ENCODE data around the gene HAPSTR1. TPM values are rescaled to one million over a fixed set of nuclear protein-coding genes. Genes with fewer than 3 reads are reported as not detected.

Gene HAPSTR1
- total RNA-seq, 2 donors from 2014 or later = 36.1 to 38.6 TPM

DNA sequence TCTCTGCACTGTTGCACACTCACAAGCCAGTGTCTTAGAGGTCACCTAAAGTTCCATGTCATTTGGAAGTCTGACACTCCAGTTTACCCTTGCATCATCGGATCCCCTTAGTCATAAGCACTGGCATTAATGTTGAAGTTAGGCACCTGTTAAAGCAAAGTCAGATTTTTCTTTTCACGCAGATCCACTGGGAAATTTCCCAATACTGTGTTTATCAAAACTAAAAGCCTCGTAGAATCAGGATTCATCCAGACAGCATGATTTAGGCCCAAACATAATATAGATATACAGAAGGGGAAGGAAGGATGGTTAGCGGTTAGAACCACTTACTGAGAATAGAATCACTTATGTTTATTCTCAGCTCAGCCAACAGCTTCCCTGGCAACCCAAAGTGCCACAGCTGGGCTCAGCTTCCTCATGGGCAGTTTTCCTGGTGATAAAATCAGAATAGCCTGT lies 30.1 kb upstream of the HAPSTR1 start:
- TF ChIP-seq, protein P1, sequence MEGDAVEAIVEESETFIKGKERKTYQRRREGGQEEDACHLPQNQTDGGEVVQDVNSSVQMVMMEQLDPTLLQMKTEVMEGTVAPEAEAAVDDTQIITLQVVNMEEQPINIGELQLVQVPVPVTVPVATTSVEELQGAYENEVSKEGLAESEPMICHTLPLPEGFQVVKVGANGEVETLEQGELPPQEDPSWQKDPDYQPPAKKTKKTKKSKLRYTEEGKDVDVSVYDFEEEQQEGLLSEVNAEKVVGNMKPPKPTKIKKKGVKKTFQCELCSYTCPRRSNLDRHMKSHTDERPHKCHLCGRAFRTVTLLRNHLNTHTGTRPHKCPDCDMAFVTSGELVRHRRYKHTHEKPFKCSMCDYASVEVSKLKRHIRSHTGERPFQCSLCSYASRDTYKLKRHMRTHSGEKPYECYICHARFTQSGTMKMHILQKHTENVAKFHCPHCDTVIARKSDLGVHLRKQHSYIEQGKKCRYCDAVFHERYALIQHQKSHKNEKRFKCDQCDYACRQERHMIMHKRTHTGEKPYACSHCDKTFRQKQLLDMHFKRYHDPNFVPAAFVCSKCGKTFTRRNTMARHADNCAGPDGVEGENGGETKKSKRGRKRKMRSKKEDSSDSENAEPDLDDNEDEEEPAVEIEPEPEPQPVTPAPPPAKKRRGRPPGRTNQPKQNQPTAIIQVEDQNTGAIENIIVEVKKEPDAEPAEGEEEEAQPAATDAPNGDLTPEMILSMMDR (IDR thresholded peaks at IDR 0.05) = no peak
- Histone ChIP-seq H3K9me3 (no peaks in the 10 kb centered on the region), H3K4me1 (peaks cover 0 to 18% of the 10 kb centered on the region in 2 donors), H3K27me3 (no peaks in the 10 kb centered on the region), H3K27ac (peak overlapping the region; percentile 46 to 60), H3K4me3 (no peak overlapping the region), H3K36me3 (no peaks in the 10 kb centered on the region)
- peak; percentile 59 for DNase-seq (ENCODE audit: low spot score)

DNA sequence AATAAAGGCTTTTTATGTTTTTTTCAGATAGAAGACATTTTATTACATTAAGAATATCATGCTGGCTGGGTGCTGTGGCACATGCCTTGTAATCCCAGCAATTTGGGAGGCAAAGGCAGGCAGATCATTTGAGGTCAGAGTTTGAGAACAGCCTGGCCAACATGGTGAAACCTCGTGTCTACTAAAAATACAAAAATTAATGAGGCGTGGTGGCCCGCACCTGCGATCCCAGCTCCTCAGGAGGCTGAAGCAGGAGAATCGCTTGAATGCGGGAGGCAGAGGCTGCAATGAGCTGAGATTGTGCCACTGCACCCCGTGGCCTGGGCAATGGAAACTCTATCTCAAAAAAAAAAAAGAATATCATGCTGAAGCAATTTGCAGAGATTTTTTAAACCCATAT lies 29.1 kb upstream of the HAPSTR1 start:
- peaks cover 0 to 18% of the 10 kb centered on the region in 2 donors for H3K4me1 ChIP-seq
- no peak overlapping the region for H3K4me3 ChIP-seq
- H3K27ac ChIP-seq = no peak overlapping the region
- DNase-seq (ENCODE audit: low spot score) = no peak
- H3K9me3 ChIP-seq = no peaks in the 10 kb centered on the region
- H3K36me3 ChIP-seq = no peaks in the 10 kb centered on the region
- TF ChIP-seq, protein P1 (IDR thresholded peaks at IDR 0.05) = no peak
- H3K27me3 ChIP-seq = no peaks in the 10 kb centered on the region

DNA sequence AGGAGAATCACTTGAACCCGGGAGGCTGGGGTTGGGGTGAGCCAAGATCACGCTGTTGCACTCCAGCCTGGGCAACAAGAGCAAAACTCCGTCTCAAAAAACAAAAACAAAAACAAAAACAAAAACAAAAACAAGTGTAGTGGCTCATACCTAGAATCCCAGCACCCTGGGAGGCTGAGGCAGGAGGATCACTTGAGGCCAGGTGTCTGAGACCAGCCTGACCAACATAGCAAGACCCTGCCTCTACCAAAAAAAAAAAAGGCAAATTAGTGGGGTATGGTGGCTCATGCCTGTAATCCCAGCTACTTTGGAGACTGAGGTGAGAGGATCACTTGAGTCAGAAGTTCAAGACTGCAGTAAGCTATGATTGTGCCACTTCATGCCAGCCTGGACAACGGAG lies 26.4 kb upstream of the HAPSTR1 start:
- peaks cover 0 to 18% of the 10 kb centered on the region in 2 donors for H3K4me1 ChIP-seq
- no peak overlapping the region for H3K27ac ChIP-seq
- TF ChIP-seq, protein P1 (IDR thresholded peaks at IDR 0.05) = no peak
- no peaks in the 10 kb centered on the region for H3K9me3 ChIP-seq
- no peak for DNase-seq (ENCODE audit: low spot score)
- no peak overlapping the region for H3K4me3 ChIP-seq
- H3K36me3 ChIP-seq = no peaks in the 10 kb centered on the region
- H3K27me3 ChIP-seq = no peaks in the 10 kb centered on the region

DNA sequence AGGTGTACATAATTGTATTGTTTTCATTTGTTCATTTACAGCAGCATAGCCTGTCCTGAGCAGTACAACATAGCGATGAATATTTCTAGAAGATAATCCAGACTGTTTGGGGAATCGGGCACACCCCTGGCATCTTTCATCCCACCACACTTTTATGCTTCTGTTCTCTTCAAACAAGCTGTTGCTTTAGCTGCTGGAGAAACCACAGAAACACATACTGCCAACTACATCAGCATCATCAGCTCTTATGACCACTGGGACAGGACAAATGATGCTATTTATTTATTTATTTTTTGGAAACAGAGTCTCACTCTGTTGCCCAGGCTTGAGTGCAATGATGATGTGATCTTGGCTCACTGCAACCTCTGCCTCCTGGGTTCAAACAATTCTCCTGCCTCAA lies 22.6 kb upstream of the HAPSTR1 start:
- H3K4me3 ChIP-seq = no peak overlapping the region
- no peaks in the 10 kb centered on the region for H3K9me3 ChIP-seq
- TF ChIP-seq, protein P1 (IDR thresholded peaks at IDR 0.05) = no peak
- no peak for DNase-seq (ENCODE audit: low spot score)
- no peaks in the 10 kb centered on the region for H3K27me3 ChIP-seq
- H3K4me1 ChIP-seq = no peaks in the 10 kb centered on the region
- no peaks in the 10 kb centered on the region for H3K36me3 ChIP-seq
- H3K27ac ChIP-seq = no peak overlapping the region

DNA sequence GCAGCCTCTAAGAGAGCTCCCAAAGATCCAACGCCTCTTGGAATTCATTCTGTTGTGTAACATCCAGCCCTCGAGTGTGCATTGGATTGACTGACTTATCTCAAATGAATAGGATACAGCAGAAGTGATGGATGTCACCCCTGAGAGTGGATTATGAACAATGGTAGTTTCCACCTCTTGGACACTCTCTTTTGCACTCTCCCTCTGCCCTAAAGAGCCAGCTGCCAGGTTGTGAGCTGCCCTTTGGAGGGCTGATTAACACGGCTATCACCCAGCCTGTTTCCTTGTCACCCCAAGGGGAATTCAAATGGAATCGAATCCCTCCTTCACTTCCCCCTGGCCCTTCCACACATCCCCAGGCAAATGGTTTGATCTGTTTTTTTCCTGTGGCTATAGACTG lies 21.2 kb upstream of the HAPSTR1 start:
- no peak for DNase-seq (ENCODE audit: low spot score)

DNA sequence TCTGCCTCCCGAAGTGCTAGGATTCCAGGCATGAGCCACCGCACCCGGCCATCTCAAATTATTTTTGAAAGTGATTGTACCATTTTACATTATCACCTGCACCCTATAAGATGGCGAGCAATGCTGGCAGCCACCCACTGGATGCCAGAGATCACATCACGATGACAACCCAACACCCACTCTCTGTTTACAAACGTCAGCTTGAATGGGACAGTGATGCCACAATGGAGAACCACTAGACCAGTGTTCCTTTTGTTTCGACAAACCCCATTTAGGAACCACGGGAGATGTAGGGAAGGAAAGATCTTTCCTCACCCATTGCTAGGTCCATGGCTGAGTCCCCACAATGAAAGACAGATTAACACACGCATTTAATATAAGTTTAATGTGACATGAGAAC lies 20.1 kb upstream of the HAPSTR1 start:
- no peaks in the 10 kb centered on the region for H3K27me3 ChIP-seq

More for the DNA sequence above, 21.2 kb upstream of the HAPSTR1 start:
- no peak overlapping the region for H3K4me3 ChIP-seq
- H3K27me3 ChIP-seq = no peaks in the 10 kb centered on the region
- no peaks in the 10 kb centered on the region for H3K9me3 ChIP-seq
- no peak overlapping the region for H3K27ac ChIP-seq
- TF ChIP-seq, protein P1 (IDR thresholded peaks at IDR 0.05) = no peak
- H3K4me1 ChIP-seq = no peaks in the 10 kb centered on the region
- H3K36me3 ChIP-seq = no peaks in the 10 kb centered on the region

More for the DNA sequence above, 20.1 kb upstream of the HAPSTR1 start:
- H3K9me3 ChIP-seq = no peaks in the 10 kb centered on the region
- H3K4me3 ChIP-seq = no peak overlapping the region
- no peaks in the 10 kb centered on the region for H3K36me3 ChIP-seq
- DNase-seq (ENCODE audit: low spot score) = no peak
- TF ChIP-seq, protein P1 (IDR thresholded peaks at IDR 0.05) = no peak
- H3K4me1 ChIP-seq = no peaks in the 10 kb centered on the region
- no peak overlapping the region for H3K27ac ChIP-seq
